GM20431 (cell line): ENCODE results near the gene ESRRB.

ENCODE experiments used
- in situ Hi-C: fragments of 300-500 bp; cut with MseI, MboI; formaldehyde crosslinking; loops from one replicate; pipeline ENCODE4 v1.15.0; 2020; ENCODE audit warnings: low sequenced_read_pairs; ENCODE audit not compliant: unreplicated experiment

The ESRRB gene

GRCh38 chr14:76391981-76392690 is 16.2 kb downstream of the ESRRB start:
- in situ Hi-C loops, result loop anchor here (25.0 kb wide), 1 partner anchor 680 kb away; no protein-coding TSS in a partner anchor

GRCh38 chr14:76394569-76394968 is 18.6 kb downstream of the ESRRB start:
- in situ Hi-C loops, result loop anchor here (25.0 kb wide), 1 partner anchor 682 kb away; no protein-coding TSS in a partner anchor

- in situ Hi-C loops, result loop anchor here (25.0 kb wide), 1 partner anchor 683 kb away; no protein-coding TSS in a partner anchor
Measured at GRCh38 chr14:76395161-76395560, 19.2 kb downstream of the ESRRB start.

GRCh38 chr14:76396714-76397187 is 20.8 kb downstream of the ESRRB start:
- in situ Hi-C loops, result loop anchor here (25.0 kb wide), 1 partner anchor 684 kb away; no protein-coding TSS in a partner anchor

- in situ Hi-C loops, result no loop called here
Measured at GRCh38 chr14:76405627-76406026, 29.7 kb downstream of the ESRRB start.

- in situ Hi-C loops, result no loop called here
Measured at GRCh38 chr14:76407449-76408150, 31.7 kb downstream of the ESRRB start.

- in situ Hi-C loops, result no loop called here
Measured at GRCh38 chr14:76408877-76409276, 32.9 kb downstream of the ESRRB start.

- in situ Hi-C loops, result no loop called here
Measured at GRCh38 chr14:76412501-76412900, 36.6 kb downstream of the ESRRB start.

- in situ Hi-C loops, result no loop called here
Measured at GRCh38 chr14:76413106-76413961, 37.4 kb downstream of the ESRRB start.

- in situ Hi-C loops, result no loop called here
Measured at GRCh38 chr14:76413962-76414600, 38.1 kb downstream of the ESRRB start.

- in situ Hi-C loops, result no loop called here
Measured at GRCh38 chr14:76419399-76419798, 43.5 kb downstream of the ESRRB start.

- in situ Hi-C loops, result no loop called here
Measured at GRCh38 chr14:76420827-76421226, 44.9 kb downstream of the ESRRB start.

GRCh38 chr14:76421662-76422061 is 45.7 kb downstream of the ESRRB start:
- in situ Hi-C loops, result no loop called here

- in situ Hi-C loops, result no loop called here
Measured at GRCh38 chr14:76422662-76423061, 46.7 kb downstream of the ESRRB start.

GRCh38 chr14:76423534-76423933 is 47.6 kb downstream of the ESRRB start:
- in situ Hi-C loops, result no loop called here

GRCh38 chr14:76424359-76424758 is 48.4 kb downstream of the ESRRB start:
- in situ Hi-C loops, result no loop called here

GRCh38 chr14:76426161-76426696 is 50.3 kb downstream of the ESRRB start:
- in situ Hi-C loops, result no loop called here

GRCh38 chr14:76428611-76429010 is 52.7 kb downstream of the ESRRB start:
- in situ Hi-C loops, result no loop called here

- in situ Hi-C loops, result no loop called here
Measured at GRCh38 chr14:76430017-76430416, 54.1 kb downstream of the ESRRB start.
